Measurements from ENCODE around the gene SLC7A7. TPM values are rescaled to one million over a fixed set of nuclear protein-coding genes. Genes with fewer than 3 reads are reported as not detected.

Gene SLC7A7
- total and polyA plus RNA-seq, 2 of the 13 experiments (the other 11 are each of a cell fraction or from before 2014, with no cell fraction given): 0.13 to 0.63 TPM

DNA sequence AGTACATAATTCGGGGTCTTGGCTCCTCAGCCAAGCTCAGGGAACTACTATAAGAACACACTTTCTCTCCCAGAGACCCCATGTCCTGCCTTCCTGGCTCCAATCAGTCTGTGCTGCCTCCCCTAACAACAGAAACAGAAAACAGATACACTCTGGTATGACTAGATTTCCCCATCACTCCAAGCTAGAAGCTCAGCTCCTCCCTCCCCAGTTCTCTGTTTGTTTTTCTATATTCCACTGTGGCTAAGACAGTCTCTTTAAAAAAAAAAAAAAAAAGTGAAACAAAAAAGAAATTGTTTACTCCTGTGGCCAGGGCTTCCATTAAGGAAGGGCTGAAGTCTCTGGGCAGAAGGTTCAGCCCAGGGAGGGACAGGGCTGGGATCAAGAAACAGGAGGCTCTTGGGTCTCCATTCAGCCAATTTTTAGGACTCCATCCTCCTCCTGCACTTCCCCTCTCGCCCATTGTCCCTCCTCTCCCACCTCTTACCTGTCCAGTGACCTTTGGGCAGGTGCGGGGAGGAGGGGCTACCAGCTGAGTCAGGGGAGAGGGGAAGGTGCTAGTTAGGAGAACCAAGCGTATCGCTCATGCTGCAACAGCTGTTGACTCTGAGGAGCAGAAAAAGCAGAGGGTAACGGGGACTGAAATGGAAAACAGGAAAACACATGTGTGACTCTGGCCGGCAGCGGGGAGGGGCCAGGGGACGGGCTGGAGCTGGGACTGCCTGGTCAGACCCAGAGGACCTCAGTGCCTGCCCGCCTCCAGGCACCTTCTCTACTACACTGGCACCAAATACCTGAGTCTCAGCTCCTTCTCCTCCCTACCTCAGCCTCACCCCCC, 4.1 kb upstream of the SLC7A7 start (continued):
- TF ChIP-seq NR2F2 (IDR thresholded peaks at IDR 0.05; ENCODE audit: borderline replicate concordance, low read depth) (no peak), ZNF569 (CRISPR knock-in tag; IDR thresholded peaks at IDR 0.05; ENCODE audit: borderline replicate concordance) (no peak), GATA4 (IDR thresholded peaks at IDR 0.05; ENCODE audit: borderline replicate concordance, low read depth) (no peak), BHLHE40 (IDR thresholded peaks at IDR 0.05; ENCODE audit: low read length) (0 out of 2 replicates have a peak, but pooled peaks have one; percentile 10), ZNF143 (CRISPR knock-in tag; IDR thresholded peaks at IDR 0.05) (no peak), ZNF615 (CRISPR knock-in tag; IDR thresholded peaks at IDR 0.05; ENCODE audit: borderline replicate concordance) (no peak), ZFAT (CRISPR knock-in tag; conservative IDR thresholded peaks at IDR 0.05) (no peak), SMC3 (IDR thresholded peaks at IDR 0.05; ENCODE audit: low read length) (no peak; the same call in none of the 2 replicates), ZNF12 (CRISPR knock-in tag; IDR thresholded peaks at IDR 0.05) (0 out of 2 replicates have a peak, but pooled peaks have one; percentile 23), SIN3A (IDR thresholded peaks at IDR 0.05; ENCODE audit: borderline replicate concordance, low read depth, low read length) (peak; percentile 42; the same call in 1 of the 2 replicates), ARNT2 (CRISPR knock-in tag; IDR thresholded peaks at IDR 0.05; ENCODE audit: low read depth) (no peak), HIC2 (CRISPR knock-in tag; IDR thresholded peaks at IDR 0.05; ENCODE audit: low read depth) (0 out of 2 replicates have a peak, but pooled peaks have one; percentile 17), RBM39 (IDR thresholded peaks at IDR 0.05; ENCODE audit: low read depth, low read length, poor library complexity, severe bottlenecking) (no peak), ZZZ3 (CRISPR knock-in tag; IDR thresholded peaks at IDR 0.05; ENCODE audit: borderline replicate concordance) (no peak), ETS1 (CRISPR knock-in tag; IDR thresholded peaks at IDR 0.05) (no peak), U2AF1 (optimal IDR thresholded peaks at IDR 0.05; ENCODE audit: low read depth, low read length) (no peak), SMARCE1 (IDR thresholded peaks at IDR 0.05; ENCODE audit: borderline replicate concordance) (no peak), ZNF33B (CRISPR knock-in tag; IDR thresholded peaks at IDR 0.05) (no peak), ZNF713 (CRISPR knock-in tag; IDR thresholded peaks at IDR 0.05) (no peak), HNRNPK (IDR thresholded peaks at IDR 0.05; ENCODE audit: low read depth, low read length, poor library complexity, severe bottlenecking) (peak; percentile 81), EED (CRISPR knock-in tag; IDR thresholded peaks at IDR 0.05) (no peak)
- TF ChIP-seq, protein P1, sequence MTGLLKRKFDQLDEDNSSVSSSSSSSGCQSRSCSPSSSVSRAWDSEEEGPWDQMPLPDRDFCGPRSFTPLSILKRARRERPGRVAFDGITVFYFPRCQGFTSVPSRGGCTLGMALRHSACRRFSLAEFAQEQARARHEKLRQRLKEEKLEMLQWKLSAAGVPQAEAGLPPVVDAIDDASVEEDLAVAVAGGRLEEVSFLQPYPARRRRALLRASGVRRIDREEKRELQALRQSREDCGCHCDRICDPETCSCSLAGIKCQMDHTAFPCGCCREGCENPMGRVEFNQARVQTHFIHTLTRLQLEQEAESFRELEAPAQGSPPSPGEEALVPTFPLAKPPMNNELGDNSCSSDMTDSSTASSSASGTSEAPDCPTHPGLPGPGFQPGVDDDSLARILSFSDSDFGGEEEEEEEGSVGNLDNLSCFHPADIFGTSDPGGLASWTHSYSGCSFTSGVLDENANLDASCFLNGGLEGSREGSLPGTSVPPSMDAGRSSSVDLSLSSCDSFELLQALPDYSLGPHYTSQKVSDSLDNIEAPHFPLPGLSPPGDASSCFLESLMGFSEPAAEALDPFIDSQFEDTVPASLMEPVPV (CRISPR knock-in tag; IDR thresholded peaks at IDR 0.05): 0 out of 2 replicates have a peak, but pooled peaks have one; percentile 44
- TF ChIP-seq, protein P2, sequence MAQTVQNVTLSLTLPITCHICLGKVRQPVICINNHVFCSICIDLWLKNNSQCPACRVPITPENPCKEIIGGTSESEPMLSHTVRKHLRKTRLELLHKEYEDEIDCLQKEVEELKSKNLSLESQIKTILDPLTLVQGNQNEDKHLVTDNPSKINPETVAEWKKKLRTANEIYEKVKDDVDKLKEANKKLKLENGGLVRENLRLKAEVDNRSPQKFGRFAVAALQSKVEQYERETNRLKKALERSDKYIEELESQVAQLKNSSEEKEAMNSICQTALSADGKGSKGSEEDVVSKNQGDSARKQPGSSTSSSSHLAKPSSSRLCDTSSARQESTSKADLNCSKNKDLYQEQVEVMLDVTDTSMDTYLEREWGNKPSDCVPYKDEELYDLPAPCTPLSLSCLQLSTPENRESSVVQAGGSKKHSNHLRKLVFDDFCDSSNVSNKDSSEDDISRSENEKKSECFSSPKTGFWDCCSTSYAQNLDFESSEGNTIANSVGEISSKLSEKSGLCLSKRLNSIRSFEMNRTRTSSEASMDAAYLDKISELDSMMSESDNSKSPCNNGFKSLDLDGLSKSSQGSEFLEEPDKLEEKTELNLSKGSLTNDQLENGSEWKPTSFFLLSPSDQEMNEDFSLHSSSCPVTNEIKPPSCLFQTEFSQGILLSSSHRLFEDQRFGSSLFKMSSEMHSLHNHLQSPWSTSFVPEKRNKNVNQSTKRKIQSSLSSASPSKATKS (CRISPR knock-in tag; IDR thresholded peaks at IDR 0.05): no peak

Measured in HepG2 (cell line).